HepG2 (cell line): ENCODE measurements around the gene ERVH48-1. TPM values are rescaled to one million over a fixed set of nuclear protein-coding genes. Genes with fewer than 3 reads are reported as not detected.

Experiments used
- ADNP ChIP-seq: sonication (generic); formaldehyde crosslinking; IDR thresholded peaks from 2 replicates; pipeline ENCODE4 v1.4.0; 2020; ENCODE audit warnings: missing genetic modification reagents
- ATF3 ChIP-seq: sonication (generic); formaldehyde crosslinking; IDR thresholded peaks from 2 replicates; pipeline ENCODE4 v1.4.0; 2020; ENCODE audit warnings: missing genetic modification reagents
- EEA1 ChIP-seq: sonication (generic); formaldehyde crosslinking; IDR thresholded peaks from 2 replicates; pipeline ENCODE4 v1.5.1; 2020; ENCODE audit warnings: mild to moderate bottlenecking, missing genetic modification reagents, borderline replicate concordance
- LRRFIP1 ChIP-seq: sonication (generic); formaldehyde crosslinking; conservative IDR thresholded peaks from 2 replicates; pipeline ENCODE4 v1.4.0; 2020; ENCODE audit warnings: missing genetic modification reagents
- MEF2D ChIP-seq: sonication (generic); formaldehyde crosslinking; IDR thresholded peaks from 2 replicates; pipeline ENCODE4 v1.5.1; 2020; ENCODE audit warnings: mild to moderate bottlenecking, missing genetic modification reagents
- NFATC3 ChIP-seq: sonication (generic); formaldehyde crosslinking; IDR thresholded peaks from 2 replicates; pipeline ENCODE4 v1.5.1; 2020; ENCODE audit warnings: mild to moderate bottlenecking, missing genetic modification reagents
- PRDM10 ChIP-seq: sonication (generic); formaldehyde crosslinking; IDR thresholded peaks from 2 replicates; pipeline ENCODE4 v1.4.0; 2020; ENCODE audit warnings: low read depth, missing genetic modification reagents
- SMARCC2 ChIP-seq: fragments of 450-650 bp; IDR thresholded peaks from 2 replicates; pipeline ENCODE4 v1.6.1; 2017; ENCODE audit warnings: antibody characterized with exemption, mild to moderate bottlenecking
- TBX2 ChIP-seq: sonication (generic); formaldehyde crosslinking; IDR thresholded peaks from 2 replicates; pipeline ENCODE4 v1.5.0; 2020; ENCODE audit warnings: missing genetic modification reagents, mild to moderate bottlenecking, borderline replicate concordance
- ZBTB1 ChIP-seq: sonication (generic); formaldehyde crosslinking; IDR thresholded peaks from 2 replicates; pipeline ENCODE4 v1.4.0; 2020; ENCODE audit warnings: missing genetic modification reagents, borderline replicate concordance
- ZBTB37 ChIP-seq: sonication (generic); formaldehyde crosslinking; IDR thresholded peaks from 2 replicates; pipeline ENCODE4 v1.4.0; 2020; ENCODE audit warnings: mild to moderate bottlenecking, missing genetic modification reagents
- ZBTB46 ChIP-seq: sonication (generic); formaldehyde crosslinking; IDR thresholded peaks from 2 replicates; pipeline ENCODE4 v1.4.0; 2020; ENCODE audit warnings: mild to moderate bottlenecking, missing genetic modification reagents, borderline replicate concordance
- ZNF160 ChIP-seq: sonication (generic); formaldehyde crosslinking; IDR thresholded peaks from 2 replicates; pipeline ENCODE4 v1.8.0; 2022; ENCODE audit warnings: mild to moderate bottlenecking, inconsistent platforms, missing genetic modification reagents
- ZNF3 ChIP-seq: IDR thresholded peaks from 2 replicates; pipeline ENCODE4 v1.7.0; 2017; ENCODE audit warnings: inconsistent platforms
- ZNF713 ChIP-seq: sonication (generic); formaldehyde crosslinking; IDR thresholded peaks from 2 replicates; pipeline ENCODE4 v1.4.0; 2020; ENCODE audit warnings: mild to moderate bottlenecking, missing genetic modification reagents
- ZNF839 ChIP-seq: sonication (generic); formaldehyde crosslinking; IDR thresholded peaks from 2 replicates; pipeline ENCODE4 v1.4.0; 2020; ENCODE audit warnings: missing genetic modification reagents, mild to moderate bottlenecking, borderline replicate concordance
- ZNF850 ChIP-seq: sonication (generic); formaldehyde crosslinking; conservative IDR thresholded peaks from 2 replicates; pipeline ENCODE4 v1.9.0; 2021; ENCODE audit warnings: mild to moderate bottlenecking, missing genetic modification reagents
- ZNF891 ChIP-seq: sonication (generic); formaldehyde crosslinking; IDR thresholded peaks from 2 replicates; pipeline ENCODE4 v1.5.0; 2020; ENCODE audit warnings: mild to moderate bottlenecking, missing genetic modification reagents
- ZSCAN20 ChIP-seq: sonication (generic); formaldehyde crosslinking; IDR thresholded peaks from 2 replicates; pipeline ENCODE4 v1.4.0; 2020; ENCODE audit warnings: missing genetic modification reagents, mild to moderate bottlenecking, borderline replicate concordance
- polyA plus RNA-seq, 8 experiments: library from polyadenylated mRNA; depleted of rRNA in 3 of 8; stranded (reverse) in 7 of 8; unstranded in 1 of 8; fragments of >200 nt; fragmentation: Illumina TruSeq in 4 of 8; extraction: Trizol in 4 of 8; gene quantifications; 2 replicates each; pipeline versions ENCODE4 v1.2.1 to v1.2.3, GENCODE V29; 2011 to 2016; ENCODE audit warnings: low read depth in 4 of 8, missing spikeins in 1 of 8, mixed read lengths in 1 of 8; ENCODE audit not compliant: insufficient read depth in 1 of 8
- total RNA-seq, 5 experiments: library from RNA; depleted of rRNA; stranded (reverse); fragments of >200 nt; fragmentation: Illumina TruSeq; extraction: Trizol; gene quantifications; 2 replicates each; pipeline ENCODE4 v1.2.3, GENCODE V29; 2016; ENCODE audit warnings: low read depth in 1 of 5

ERVH48-1 gene
- total and polyA plus RNA-seq, 2 of the 13 experiments (the other 11 are each of a cell fraction or from before 2014, with no cell fraction given), result 1.8 TPM; not detected in 1

- TF ChIP-seq EEA1, result peak; percentile 76; the same call in 1 of the 2 replicates
- TF ChIP-seq MEF2D (CRISPR knock-in tag), result no peak
- TF ChIP-seq ZBTB1 (CRISPR knock-in tag), result no peak
- no peak for TF ChIP-seq ZNF160 (CRISPR knock-in tag)
- no peak for TF ChIP-seq ZNF850 (CRISPR knock-in tag)
- no peak for TF ChIP-seq ZNF3
- 0 out of 2 replicates have a peak, but pooled peaks have one; percentile 21 for TF ChIP-seq ZNF713 (CRISPR knock-in tag)
- TF ChIP-seq ZNF891, result no peak; the same call in none of the 2 replicates
- no peak for TF ChIP-seq SMARCC2
- no peak for TF ChIP-seq ZNF839 (CRISPR knock-in tag)
- TF ChIP-seq ZBTB46 (CRISPR knock-in tag), result no peak
- 0 out of 2 replicates have a peak, but pooled peaks have one; percentile 39 for TF ChIP-seq ADNP
- no peak; the same call in none of the 2 replicates for TF ChIP-seq TBX2
- no peak; the same call in 1 of the 2 replicates for TF ChIP-seq NFATC3 (CRISPR knock-in tag)
- TF ChIP-seq LRRFIP1 (CRISPR knock-in tag), result no peak
- TF ChIP-seq ZBTB37 (CRISPR knock-in tag), result no peak
- TF ChIP-seq ZSCAN20, result no peak; the same call in 1 of the 2 replicates
- peak; percentile 42; the same call in 1 of the 2 replicates for TF ChIP-seq ATF3 (CRISPR knock-in tag)
- no peak; the same call in 1 of the 2 replicates for TF ChIP-seq PRDM10 (CRISPR knock-in tag)
Measured at GRCh38 chr21:42892931-42893755, 32.3 kb downstream of the ERVH48-1 start, which contains the start of gene NDUFV3 (continued).
